Stimulated activated CD4-positive, alpha-beta T cell treated with anti-CD3 and anti-CD28 coated beads, Interleukin-4, amount 100 ng/mL, for 1 hour (primary cell): ENCODE measurements around the gene IL17RA.

Source experiments
- DNase-seq: peaks from one replicate; pipeline ENCODE4 v3.0.0-alpha.2; 2020

IL17RA gene

DNA sequence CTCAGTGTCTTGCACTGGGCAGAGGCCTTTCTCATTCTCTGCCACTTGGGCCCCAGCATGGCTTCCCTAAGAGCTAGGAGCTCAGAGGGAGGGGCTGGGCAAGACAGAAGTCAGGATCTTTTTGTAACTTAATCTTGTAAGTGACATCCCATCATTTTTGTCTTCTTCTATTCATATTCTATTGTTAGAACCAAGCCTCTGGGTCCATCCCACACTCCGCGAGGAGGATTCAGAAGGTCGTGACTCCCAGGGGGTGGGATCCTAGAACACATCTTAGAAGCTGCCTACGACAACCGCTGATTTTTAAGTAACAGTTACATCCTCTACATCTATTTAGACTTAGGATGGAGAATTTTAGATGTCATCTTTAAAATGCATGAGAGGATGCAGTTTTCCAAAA is 1.5 kb upstream of the IL17RA start:
- DNase-seq, result no peak

DNA sequence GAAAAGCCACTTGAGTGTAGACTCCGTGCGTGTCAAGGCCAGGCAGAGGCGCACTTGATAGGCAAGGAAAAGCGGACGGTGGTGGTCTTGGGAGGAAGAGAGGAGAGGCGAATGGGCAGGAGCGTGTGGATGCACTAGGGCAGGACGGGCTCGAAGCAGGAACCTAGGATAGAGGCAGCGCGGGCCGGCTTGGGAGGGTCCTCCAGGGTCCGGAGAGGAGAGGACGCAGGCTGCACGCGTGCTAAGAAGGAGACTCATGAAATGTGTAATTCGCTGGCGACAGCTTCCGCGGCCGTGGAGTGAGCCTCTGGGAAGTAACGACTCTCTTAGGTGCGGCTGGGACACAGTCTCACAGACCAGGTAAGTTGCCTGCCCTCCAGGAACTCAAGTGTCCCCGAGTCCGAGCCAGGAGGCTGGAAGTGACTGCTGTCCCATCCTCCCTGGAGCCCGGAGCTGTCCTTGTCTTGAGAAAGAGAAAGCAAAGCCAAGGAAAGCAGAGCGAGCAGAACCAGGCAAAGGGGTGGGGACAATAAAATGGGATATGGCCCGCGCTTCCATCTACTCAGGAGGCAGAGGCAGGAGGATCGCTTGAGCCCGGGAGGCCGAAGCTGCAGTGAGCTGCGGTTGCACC is 874 bp upstream of the IL17RA start:
- DNase-seq, result no peak

DNA sequence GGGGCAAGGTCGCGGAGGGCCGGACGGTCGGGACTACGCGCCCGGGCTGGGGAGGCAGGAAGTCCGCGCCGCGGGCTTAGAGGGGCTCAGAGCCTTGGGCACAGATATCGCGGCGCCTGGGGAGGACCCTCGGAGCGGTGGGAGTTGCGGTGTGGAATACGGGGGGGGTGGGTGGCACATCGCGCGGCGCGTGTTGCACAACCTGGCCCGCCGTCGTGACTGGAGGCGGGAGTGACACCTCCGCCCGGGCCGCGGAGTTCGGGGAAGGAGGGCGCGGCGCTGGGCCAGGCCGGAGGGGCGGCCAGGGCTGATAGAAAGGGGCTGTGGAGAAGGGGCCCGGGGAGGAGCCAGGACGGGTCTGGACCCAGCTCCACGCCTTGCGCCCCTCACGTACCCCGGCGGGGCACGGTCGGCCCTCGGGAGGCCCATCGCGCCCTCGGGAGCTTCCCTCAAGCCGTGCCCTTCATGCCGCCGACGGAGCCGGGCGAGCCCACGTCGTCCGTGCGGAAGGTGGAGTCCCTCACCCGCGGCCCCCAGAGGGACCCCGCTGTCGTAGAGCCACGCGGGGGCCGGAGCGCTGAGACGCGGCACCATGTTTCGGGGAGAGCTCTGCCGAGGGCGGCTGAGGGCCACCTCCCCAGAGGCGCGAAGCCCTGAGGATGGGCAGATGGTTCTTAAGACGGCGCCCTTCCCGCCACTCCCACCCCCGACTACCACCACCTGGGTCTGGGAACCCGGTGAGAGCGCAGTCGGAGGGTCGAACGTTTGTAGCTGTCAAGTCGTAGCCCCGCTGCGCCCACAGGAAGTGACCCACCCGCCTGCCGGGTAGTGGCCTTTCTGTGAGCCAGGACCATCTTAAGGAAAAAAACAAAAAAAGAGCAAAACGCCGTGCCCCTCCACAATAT is 729 bp downstream of the IL17RA start:
- peak; percentile 48 for DNase-seq

DNA sequence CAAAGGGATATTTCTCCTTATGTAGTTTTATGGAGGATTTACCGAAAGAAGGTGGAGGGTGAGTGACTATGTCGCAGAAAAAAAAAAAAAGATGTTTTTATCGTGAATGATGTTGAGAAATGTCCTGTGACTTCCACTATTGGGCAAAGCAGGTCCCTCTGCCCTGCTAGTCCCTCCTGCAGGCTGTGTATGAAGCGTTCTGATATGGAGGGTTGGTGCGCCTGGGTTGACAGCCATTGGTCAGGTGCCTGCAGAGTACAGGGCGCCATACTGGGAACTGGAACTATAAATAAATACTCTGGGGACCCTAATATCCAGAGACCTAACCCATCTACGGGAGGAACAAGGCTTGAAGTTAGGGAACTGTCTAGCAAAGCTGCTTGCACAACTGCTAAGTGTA is 1.5 kb downstream of the IL17RA start:
- DNase-seq, result peak; percentile 27

DNA sequence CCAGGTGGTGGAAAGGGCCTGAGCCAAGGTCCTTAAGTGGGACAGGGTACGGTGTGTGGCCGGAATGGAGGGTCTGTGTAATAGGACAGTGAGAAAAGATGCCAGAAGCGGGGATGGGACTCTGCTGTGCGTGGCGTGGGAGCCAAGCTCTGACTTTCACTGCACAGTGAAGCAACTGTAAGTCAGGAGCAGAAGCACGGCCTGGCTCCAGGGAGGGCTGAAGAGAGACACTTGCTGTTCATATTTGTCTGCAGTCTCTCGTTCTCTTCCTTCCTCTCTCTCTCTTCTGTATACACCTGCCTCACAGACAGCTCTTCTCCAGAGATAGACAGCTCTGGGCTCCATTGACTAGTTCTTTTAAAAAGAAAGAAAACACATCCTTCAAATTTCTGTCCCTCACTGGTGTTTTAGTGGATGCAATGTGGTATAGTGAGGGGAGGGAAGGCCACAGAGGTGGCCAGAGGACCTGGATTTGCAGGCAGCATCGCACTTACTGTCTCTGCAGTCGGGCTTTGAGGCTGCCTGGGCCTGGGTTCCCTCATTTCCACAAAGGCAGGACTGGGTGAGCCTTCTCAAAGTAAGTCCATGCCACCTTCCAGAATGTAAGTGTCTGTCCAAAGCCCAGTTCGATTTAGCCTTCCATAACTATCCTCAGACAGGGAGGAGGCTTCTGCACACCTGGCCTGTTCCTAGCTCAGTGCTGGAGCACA is 2.1 kb downstream of the IL17RA start:
- no peak for DNase-seq

GRCh38 chr22:17087498-17088131 is 2.8 kb downstream of the IL17RA start:
- DNase-seq, result no peak

DNA sequence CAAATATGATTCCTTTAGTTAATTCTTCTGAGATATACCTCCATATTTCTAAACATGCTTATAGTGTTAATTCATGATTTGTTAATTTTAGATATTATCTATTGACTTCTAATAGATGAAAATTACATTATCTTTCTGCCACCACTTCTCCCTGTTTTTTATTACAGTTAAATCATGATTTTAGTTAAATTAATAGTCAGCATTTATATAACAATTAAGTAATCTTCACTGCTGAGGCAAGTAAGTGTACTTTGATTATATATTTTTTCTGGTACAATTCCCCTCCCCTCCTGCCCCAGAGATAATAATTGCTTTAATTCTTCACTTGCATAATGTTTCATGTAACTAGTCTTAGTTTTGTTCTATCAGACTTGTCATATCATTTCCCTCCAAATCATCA is 5.8 kb downstream of the IL17RA start:
- no peak for DNase-seq

DNA sequence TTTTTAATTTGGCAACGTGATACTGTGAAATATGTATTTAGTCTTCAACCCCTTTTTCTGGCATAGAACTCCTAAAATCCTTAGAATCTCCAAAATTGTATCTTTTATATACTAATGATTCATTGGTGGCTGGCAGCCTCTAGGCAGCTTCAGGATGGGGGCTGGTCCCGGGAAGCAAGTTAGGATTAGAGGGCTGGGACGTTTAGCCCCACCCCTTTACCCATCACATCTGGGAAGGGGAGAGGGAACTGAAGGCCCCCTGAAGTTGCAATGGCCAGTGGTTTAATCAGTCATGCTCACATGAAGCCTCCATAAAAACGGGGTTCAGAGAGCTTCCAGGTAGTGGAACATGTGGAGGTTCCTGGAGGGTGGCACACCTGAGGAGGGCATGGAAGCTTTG is 7.1 kb downstream of the IL17RA start:
- DNase-seq, result no peak

- DNase-seq, result no peak
Measured at GRCh38 chr22:17093081-17093480, 8.3 kb downstream of the IL17RA start.

- DNase-seq, result no peak
Measured at GRCh38 chr22:17095538-17095937, 10.7 kb downstream of the IL17RA start.

GRCh38 chr22:17096071-17096470 is 11.3 kb downstream of the IL17RA start:
- no peak for DNase-seq

- DNase-seq, result no peak
Measured at GRCh38 chr22:17097062-17097461, 12.3 kb downstream of the IL17RA start.

- DNase-seq, result no peak
Measured at GRCh38 chr22:17097701-17098100, 12.9 kb downstream of the IL17RA start.

GRCh38 chr22:17098379-17098819 is 13.6 kb downstream of the IL17RA start:
- no peak for DNase-seq

- no peak for DNase-seq
Measured at GRCh38 chr22:17100621-17101020, 15.8 kb downstream of the IL17RA start.

DNA sequence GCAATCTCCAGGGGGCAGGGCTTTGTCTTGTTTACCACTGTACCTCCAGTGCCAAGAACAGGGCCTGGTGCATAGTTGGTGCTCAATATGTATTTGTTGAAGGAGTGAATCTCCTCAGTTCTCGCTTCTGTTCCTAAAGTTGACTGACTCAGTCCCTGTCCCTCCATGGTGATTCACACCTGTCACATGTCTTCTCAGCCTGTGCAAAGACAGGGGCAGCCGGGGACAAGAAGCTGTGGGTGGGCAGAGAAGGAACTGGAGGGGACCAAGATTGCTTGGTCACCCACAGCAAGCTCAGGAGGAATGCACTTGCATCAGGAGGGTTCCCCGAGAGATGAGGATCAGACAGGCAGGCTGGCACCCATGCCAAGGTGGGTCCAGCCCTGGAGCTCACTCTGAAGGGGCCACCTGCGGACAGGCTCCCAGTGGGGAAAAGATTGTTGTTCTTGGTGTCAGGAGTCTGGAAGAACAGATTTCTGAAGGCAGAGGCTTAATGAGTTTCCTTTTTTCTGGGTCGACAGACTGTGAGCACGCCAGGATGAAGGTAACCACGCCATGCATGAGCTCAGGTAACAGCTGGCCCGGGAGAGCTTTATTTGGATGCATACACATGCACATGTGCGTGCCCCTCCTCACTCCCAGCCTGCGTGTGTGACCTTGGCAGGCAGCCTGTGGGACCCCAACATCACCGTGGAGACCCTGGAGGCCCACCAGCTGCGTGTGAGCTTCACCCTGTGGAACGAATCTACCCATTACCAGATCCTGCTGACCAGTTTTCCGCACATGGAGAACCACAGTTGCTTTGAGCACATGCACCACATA is 16.9 kb downstream of the IL17RA start:
- DNase-seq, result no peak

GRCh38 chr22:17102297-17102667 is 17.5 kb downstream of the IL17RA start:
- no peak for DNase-seq

DNA sequence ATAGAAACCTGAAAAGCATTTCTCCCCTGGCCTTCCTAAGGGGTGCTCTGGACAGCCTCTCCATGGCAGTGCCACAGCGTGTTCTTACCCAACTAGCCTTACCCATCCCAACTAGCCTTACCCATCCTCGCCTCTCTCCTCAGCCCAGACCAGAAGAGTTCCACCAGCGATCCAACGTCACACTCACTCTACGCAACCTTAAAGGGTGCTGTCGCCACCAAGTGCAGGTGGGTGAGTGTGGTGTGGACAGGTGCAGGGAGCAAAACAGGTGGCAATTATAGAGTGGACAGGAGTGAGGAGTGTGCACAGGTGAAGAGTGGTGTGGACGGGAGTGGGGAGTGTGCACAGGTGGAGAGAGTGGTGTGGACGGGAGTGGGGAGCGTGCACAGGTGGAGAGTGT is 18.6 kb downstream of the IL17RA start:
- DNase-seq, result no peak

DNA sequence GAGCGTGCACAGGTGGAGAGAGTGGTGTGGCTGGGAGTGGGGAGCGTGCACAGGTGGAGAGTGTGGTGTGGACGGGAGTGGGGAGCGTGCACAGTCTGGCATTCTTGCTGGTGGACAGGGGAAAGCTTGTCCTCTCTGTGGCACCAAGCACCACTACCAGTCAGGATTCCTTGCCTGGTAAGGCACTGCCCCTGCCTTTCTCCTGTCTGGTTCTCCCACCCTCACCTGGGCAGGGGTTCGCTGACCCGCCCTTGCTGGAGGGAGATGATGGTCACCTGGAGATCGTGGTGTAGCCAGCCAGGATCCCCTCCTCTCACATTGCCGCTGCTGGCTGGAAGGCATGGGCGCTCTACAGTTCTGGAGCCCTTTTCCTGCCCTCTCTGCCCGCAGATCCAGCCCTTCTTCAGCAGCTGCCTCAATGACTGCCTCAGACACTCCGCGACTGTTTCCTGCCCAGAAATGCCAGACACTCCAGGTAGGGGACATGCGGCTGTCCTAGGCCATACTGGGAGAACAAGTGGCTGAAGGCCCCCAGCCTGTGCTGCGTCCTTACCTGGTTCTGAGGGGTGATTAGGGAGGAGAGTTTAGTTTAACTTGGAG is 19.6 kb downstream of the IL17RA start:
- DNase-seq, result no peak

DNA sequence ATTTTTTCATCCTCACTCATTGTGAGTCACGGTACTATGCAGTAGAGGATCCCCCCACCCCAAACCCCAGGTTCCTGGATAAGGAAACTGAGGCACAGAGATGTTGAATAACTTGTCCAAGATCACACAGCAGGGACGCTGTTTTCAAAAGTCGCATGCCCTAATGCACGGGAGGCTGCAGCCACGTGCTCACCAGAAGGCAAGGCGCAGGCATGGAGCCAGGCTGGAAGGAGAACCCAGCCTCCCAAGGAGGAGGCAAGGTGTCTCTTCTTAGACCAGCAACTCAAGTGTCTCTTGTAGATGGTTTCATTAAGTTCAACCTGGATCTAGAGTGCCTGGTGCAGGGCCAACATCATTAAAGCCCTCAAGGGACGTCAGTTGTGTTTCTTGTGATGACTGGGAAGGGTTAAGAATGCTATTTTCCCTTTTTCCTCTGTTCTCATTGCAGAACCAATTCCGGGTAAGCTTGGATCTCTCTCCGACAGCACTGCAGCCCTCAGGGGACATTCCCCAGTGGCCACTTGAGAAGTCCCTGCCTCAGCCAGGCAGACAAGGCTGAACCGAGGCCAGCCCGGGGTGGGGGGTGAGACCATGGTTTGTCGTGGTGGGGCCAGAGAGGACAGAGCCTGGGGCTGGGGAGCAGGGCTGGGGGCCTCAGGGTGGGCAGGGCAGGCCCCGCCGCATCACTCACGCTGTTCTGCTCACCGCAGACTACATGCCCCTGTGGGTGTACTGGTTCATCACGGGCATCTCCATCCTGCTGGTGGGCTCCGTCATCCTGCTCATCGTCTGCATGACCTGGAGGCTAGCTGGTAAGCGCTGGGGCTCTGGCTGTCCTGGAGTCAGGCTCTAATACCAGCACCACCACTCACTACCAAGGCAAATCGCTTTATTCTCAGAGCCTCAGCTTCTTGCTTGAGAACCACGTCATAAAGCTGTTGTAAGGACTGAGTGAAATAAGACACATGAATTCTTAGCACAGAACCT is 20.6 kb downstream of the IL17RA start:
- DNase-seq, result no peak
